ENCODE measurements around the gene CEP170B.

Gene CEP170B

GRCh38 chr14:104868060-104868740, 3.1 kb downstream of the CEP170B start:
- no peak for DNase-seq

GRCh38 chr14:104868811-104869572, 3.9 kb downstream of the CEP170B start:
- DNase-seq, result no peak

- DNase-seq, result no peak
These were observed 4.8 kb downstream of the CEP170B start for GRCh38 chr14:104869669-104870367.

DNA sequence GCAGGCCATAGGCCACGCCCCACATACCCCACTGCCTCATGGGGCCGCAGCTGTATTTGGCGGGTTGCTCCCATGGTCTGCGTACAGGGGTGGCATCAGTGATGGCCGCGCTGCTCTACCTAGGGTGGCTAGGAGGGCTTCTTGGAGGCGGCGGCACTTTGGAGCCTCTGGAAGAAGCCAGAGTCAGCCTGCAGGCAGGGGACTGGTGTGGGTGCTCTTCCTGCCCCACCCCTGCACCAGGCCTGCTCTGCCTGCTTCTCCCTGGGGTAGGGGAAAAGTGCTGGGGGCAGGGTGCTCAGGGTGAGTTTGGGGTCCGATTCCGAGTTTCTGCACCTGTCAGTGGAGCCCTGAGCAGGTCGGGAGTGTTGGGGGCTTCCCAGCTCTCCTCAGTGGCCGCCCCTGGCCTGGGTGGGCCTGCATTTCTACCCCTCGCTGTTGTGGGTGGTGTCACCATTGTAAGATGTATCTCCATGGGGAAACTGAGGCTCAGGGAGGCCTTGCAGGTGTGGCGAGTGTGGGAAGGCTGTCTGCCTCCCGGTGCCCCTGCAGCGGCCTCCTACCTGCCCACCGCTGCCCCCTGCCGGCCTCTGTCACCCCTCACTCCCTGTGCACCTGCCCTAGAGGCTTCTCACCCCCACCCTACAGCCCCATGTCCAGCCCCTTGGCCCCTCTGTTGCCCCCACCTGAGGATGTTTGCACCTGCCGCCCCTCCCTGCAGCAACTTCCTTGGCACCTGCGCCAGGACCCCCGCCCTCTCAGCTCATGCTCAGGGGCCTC, 5.5 kb downstream of the CEP170B start:
- DNase-seq, result no peak

GRCh38 chr14:104871145-104871655, 6.1 kb downstream of the CEP170B start:
- no peak for DNase-seq

DNA sequence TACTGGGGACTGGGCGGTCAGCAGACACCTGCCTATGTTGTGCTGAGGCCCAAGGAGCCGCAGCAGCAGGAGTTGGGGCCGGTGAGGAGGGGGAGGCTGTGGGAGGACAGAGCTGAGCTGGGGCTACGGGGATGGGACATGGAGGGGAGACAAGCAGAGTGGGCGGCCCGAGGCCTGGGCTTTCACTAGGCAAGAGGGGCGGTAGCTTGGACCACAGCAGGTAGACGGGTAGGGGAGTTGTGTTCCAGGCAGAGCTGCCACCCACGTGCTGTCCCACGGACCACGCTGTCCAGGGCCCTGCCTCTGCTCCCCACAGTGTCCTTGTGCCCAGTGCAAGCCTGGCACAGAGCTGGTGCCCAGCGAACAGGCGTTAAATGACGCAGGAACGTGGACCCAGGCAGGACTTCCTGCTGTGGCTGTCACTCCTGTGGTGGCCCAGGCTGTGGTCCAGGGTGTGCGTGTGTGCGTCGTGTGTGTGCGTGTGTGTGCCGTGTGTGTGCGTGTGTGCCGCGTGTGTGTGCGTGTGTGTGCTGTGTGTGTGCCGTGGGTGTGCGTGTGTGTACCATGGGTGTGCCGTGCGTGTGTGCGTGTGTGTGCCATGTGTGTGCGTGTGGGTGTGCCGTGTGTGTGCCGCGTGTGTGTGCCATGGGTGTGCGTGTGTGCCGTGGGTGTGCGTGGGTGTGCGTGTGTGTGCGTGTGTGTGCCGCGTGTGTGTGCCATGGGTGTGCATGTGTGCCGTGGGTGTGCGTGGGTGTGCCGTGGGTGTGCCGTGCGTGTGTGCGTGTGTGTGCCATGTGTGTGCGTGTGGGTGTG, 6.8 kb downstream of the CEP170B start:
- no peak for DNase-seq

GRCh38 chr14:104872469-104873341, 7.6 kb downstream of the CEP170B start:
- no peak for DNase-seq

- no peak for DNase-seq
These were observed 8.4 kb downstream of the CEP170B start for GRCh38 chr14:104873380-104874055.

- DNase-seq, result no peak
These were observed 9.1 kb downstream of the CEP170B start for GRCh38 chr14:104874110-104874531.

DNA sequence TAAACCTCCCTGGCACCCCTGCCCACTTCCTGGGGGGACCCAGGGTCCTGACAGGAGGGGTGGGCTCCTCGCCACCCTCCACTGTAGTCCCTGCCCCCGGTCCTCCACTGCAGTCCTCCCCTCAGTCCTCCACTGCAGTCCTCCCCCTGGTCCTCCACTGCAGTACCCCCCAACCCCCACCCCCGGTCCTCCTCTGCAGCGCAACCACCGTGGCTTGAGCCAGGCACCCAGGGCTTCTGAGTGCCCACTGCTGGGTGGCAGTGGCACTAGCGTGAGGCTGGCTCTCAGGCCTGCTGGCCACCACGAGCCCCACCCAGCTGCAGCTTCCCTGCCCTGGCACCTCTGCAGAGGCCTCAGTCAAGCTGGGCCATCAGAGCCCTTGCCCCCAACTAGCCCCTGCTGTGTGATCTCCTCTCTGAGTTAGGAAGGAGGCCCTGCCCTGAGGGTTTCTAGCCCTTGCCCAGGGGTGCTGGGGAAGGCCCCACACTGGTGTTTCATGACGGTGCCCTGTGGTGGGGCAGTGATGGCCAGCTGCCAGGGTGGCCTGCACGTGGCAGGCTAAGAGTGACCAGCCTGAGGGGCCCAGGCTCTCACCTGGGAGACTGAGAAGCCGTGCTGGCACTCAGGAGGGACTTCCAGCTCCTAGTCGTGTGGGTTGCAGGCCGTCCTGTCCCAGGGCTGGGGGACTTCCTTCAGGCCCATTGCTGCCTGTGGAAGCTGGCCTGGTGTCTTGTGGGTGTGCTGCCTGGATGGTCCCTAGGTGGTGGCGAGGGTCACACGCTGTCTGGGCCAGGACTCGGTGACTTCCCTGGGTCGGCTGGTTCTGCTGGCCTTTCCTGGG, 9.7 kb downstream of the CEP170B start:
- no peak for DNase-seq

DNA sequence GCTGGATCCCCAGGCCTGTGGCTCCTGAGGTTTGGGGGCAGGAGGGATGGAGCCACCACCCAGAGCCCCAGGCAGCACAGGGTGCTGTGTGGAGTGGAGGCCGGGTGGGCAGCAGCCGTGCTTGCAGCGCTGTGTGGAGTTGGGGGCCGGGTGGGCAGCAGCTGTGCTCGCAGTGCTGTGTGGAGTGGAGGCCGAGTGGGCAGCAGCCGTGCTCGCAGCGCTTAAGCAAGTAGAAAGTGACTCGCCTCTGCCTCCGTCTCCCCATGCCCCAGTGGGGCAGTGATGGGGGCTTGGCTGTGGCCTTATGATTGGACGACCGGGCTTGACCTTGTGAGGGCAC, 10.3 kb downstream of the CEP170B start:
- no peak for DNase-seq

DNA sequence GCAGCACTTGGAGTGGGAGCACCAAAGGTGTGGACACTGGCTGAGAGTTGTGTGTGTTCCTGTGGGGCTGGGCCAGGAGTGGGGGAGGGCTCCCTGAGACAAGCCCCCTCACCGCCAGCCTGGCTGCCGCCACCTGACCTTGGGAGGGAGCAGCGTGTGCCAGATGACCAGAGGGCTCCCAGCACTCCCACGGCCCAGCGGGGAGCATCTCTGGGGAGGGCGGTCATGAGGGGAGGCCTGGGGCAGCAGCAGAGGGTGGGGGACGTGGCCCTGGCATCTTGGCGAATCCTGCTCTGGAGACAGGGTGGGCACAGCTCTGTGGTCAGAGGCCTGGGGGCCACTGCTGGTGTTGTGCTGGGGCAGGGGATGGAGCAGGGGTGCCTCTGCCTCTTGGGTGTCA, 10.7 kb downstream of the CEP170B start:
- no peak for DNase-seq

- no peak for DNase-seq
These were observed 11.2 kb downstream of the CEP170B start for GRCh38 chr14:104876251-104876699.

- no peak for DNase-seq
These were observed 12.2 kb downstream of the CEP170B start for GRCh38 chr14:104877066-104877805.

DNA sequence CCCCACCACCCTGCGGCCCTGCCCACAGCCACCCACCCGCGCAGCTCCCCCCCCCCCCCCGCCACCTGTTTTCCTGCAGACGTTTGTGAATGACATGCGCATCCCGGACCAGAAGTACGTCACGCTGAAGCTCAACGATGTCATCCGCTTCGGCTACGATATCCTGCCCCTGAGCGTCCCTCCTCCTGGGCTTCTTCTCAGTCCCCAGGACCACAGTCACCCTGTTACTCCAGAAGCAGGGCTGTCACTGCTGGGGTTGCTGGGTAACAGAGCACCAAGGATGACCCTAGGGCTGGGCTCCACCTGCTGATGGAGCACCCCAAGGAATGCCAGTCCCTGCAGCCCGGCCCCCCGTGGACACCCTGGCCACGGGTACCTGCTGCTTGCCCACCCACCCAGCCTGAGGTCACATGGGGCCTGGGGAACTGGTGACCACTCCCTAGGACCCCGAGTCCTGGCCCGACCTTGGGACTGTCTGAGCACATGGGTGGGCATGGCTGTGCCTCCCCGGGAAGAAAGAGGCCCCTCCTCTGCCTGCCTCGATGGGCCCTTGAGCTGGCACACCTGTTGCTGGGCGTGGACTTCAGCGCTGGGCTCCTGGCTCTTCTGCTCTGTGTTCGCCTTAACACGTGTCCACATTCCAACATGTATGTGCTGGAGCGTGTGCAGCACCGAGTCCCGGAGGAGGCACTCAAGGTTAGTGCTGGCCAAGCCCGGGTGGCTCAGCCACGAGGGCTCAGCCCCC, 12.9 kb downstream of the CEP170B start:
- DNase-seq, result no peak

- DNase-seq, result no peak
These were observed 13.5 kb downstream of the CEP170B start for GRCh38 chr14:104878582-104878981.

- DNase-seq, result no peak
These were observed 14.3 kb downstream of the CEP170B start for GRCh38 chr14:104879201-104879982.

All from SIG-M5 (cell line).